ENCODE data around the gene TOMM6.
A peak's percentile ranks its signal among the peaks of the same experiment; 100 is the strongest.

TOMM6 gene

DNA sequence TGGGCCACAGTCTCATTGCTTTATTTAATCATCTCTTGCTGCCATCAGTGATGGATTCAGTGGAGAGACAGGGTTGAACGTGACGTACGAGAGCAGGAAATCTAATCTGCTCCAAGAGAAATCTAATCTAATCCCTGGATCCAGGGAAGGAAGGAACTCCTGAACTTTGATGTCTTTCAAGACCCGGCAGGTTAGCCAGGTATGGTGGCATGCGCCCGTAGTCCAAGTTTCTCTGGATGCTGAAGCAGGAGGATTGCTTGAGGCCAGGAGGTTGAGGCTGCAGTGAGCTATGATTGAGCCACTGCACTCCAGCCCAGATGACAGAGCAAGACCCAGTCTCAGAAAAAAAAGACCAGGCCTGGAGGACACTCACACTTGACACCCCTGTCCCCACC is 28.9 kb upstream of the TOMM6 start:
- Histone ChIP-seq H2BK120ac (ENCODE audit: low read depth, low read length) (no peak overlapping the region), H2BK12ac (ENCODE audit: low read length in 2 of 2) (no peak overlapping the region), H3K23ac (ENCODE audit: low read length in 2 of 2) (no peak overlapping the region), H3K9me3 (ENCODE audit: control insufficient read depth, low read length) (no peaks in the 10 kb centered on the region), H3K27me3 (ENCODE audit: control insufficient read depth in 1 of 2, insufficient read depth in 1 of 2, low read length in 2 of 2) (peaks cover 5 to 38% of the 10 kb centered on the region in 2 experiments), H3K27ac (ENCODE audit: low read length, poor library complexity, severe bottlenecking) (no peak overlapping the region), H3K79me1 (replicated peaks; ENCODE audit: low read length, poor library complexity, severe bottlenecking) (no peaks in the 10 kb centered on the region), H3K18ac (ENCODE audit: low read depth in 1 of 2, low read length in 2 of 2) (peak overlapping the region in 1 of 2 experiments; percentile 21), H2BK15ac (ENCODE audit: low read depth, poor library complexity, severe bottlenecking) (no peak overlapping the region), H4K8ac (ENCODE audit: low read length) (no peak overlapping the region), H2AK5ac (ENCODE audit: low read length, severe bottlenecking) (no peak overlapping the region), H3K4me3 (ENCODE audit: insufficient read depth in 1 of 2, low read depth in 1 of 2, low read length in 2 of 2) (no peak overlapping the region), H3K4ac (ENCODE audit: low read depth in 1 of 2, low read length in 2 of 2) (no peak overlapping the region), H3K14ac (ENCODE audit: low read length in 2 of 2) (no peak overlapping the region), H2BK5ac (ENCODE audit: low read depth, low read length, poor library complexity, severe bottlenecking) (no peak overlapping the region), H3K9ac (ENCODE audit: low read length) (no peak overlapping the region), H3K4me1 (ENCODE audit: control insufficient read depth, insufficient read depth, low read depth, low read length) (peaks cover 5% of the 10 kb centered on the region), H3K36me3 (ENCODE audit: control insufficient read depth in 1 of 2, insufficient read depth in 2 of 2, low read depth in 1 of 2, low read length in 2 of 2) (no peaks in the 10 kb centered on the region), H4K91ac (ENCODE audit: low read length) (no peak overlapping the region), H3K4me2 (ENCODE audit: low read length, poor library complexity, severe bottlenecking) (no peak overlapping the region), H2AFZ (ENCODE audit: low read depth, low read length) (no peak overlapping the region)
- 94% methylated on average over 6 of the region's 6 CpGs for WGBS
- DNase-seq, result no peak

DNA sequence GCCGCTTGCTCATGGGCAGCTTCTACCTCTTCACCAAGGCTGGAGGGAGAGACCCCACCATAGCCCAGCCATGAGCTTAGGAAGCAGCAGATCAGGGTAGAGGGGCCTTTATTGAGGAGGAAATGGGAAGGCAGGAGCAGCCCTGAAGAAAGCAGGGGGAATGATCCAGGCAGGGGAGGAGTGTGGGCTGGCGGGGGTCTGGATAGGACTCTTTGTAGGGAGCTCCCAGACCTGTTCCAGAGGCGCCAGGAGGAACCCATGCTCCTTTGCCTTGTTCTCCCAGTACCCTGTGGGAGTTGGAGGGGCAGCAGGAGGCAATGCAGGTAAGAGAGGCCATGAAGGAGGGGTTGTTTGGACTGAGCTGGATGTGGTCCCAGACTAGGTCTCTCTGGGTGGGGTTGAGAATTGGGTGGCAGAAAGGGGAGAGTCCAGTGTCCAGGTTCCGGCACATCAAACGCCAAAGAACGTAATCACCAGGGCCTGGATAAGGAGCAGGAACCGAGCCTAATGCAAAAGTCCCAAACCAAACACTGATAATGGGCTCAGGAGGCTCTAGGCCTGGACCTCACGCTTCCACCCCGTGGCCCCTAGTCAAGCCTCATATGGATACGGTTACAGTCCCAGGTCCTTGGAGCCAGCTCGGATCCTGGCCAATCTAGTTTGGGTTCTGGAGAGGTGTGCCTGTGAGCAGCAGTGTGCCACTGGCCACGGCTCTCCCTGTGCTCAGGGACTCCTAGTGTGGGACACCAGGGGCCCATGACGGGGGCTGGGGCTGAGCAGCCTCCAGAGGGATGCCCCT is 28.2 kb upstream of the TOMM6 start:
- no peak overlapping the region for H2BK5ac ChIP-seq (ENCODE audit: low read depth, low read length, poor library complexity, severe bottlenecking)
- H3K36me3 ChIP-seq (ENCODE audit: control insufficient read depth in 1 of 2, insufficient read depth in 2 of 2, low read depth in 1 of 2, low read length in 2 of 2), result no peaks in the 10 kb centered on the region
- peak overlapping the region in 1 of 2 experiments; percentile 21 for H3K18ac ChIP-seq (ENCODE audit: low read depth in 1 of 2, low read length in 2 of 2)
- 88% methylated on average over 12 of the region's 13 CpGs for WGBS
- no peaks in the 10 kb centered on the region for H3K79me1 ChIP-seq (replicated peaks; ENCODE audit: low read length, poor library complexity, severe bottlenecking)
- no peak overlapping the region for H3K4ac ChIP-seq (ENCODE audit: low read depth in 1 of 2, low read length in 2 of 2)
- H3K9me3 ChIP-seq (ENCODE audit: control insufficient read depth, low read length), result no peaks in the 10 kb centered on the region
- H4K8ac ChIP-seq (ENCODE audit: low read length), result no peak overlapping the region
- H3K4me3 ChIP-seq (ENCODE audit: insufficient read depth in 1 of 2, low read depth in 1 of 2, low read length in 2 of 2), result no peak overlapping the region
- no peak overlapping the region for H2AFZ ChIP-seq (ENCODE audit: low read depth, low read length)
- no peak overlapping the region for H3K14ac ChIP-seq (ENCODE audit: low read length in 2 of 2)
- no peak overlapping the region for H2AK5ac ChIP-seq (ENCODE audit: low read length, severe bottlenecking)
- no peak overlapping the region for H3K23ac ChIP-seq (ENCODE audit: low read length in 2 of 2)
- peaks cover 0 to 31% of the 10 kb centered on the region in 2 experiments for H3K27me3 ChIP-seq (ENCODE audit: control insufficient read depth in 1 of 2, insufficient read depth in 1 of 2, low read length in 2 of 2)
- peaks cover 5% of the 10 kb centered on the region for H3K4me1 ChIP-seq (ENCODE audit: control insufficient read depth, insufficient read depth, low read depth, low read length)
- H2BK120ac ChIP-seq (ENCODE audit: low read depth, low read length), result no peak overlapping the region
- no peak for DNase-seq
- H3K9ac ChIP-seq (ENCODE audit: low read length), result no peak overlapping the region
- H4K91ac ChIP-seq (ENCODE audit: low read length), result no peak overlapping the region
- H3K4me2 ChIP-seq (ENCODE audit: low read length, poor library complexity, severe bottlenecking), result no peak overlapping the region
- H3K27ac ChIP-seq (ENCODE audit: low read length, poor library complexity, severe bottlenecking), result no peak overlapping the region
- no peak overlapping the region for H2BK15ac ChIP-seq (ENCODE audit: low read depth, poor library complexity, severe bottlenecking)
- H2BK12ac ChIP-seq (ENCODE audit: low read length in 2 of 2), result no peak overlapping the region

DNA sequence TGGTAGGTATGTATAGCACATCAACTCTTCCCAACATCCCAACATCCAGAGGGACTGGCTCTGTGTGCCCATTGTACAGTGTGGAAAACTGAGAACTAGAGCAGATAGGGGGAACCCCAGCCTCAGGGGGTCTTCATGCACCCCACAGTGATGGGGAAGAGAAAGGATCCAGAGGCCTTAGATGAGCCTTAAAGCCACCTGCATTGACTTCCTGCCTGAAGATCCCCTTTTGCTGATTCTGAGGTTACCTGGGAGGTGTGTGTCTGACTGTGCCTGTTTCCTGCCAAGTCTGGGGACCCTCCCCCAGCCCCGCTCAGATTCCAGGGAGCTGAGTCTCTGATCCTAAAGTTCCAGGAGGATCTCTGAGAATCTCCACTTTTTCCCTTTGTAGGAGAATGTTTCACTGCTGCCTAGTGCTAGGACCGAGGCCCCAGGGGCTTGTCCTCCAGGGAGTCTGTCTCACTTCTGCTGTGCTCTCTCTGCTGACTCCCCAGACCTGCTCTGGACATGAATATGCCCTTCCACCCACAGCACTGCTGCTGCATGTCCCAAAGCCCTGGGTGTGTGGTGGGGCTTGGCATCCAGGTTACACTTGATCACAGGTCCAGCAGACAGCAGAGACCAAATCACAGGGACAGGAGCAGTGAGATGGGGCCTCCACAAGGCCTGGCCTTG is 27.5 kb upstream of the TOMM6 start:
- WGBS, result 72% methylated on average over 2 of the region's 2 CpGs
- Histone ChIP-seq H3K14ac (ENCODE audit: low read length in 2 of 2) (peak overlapping the region in 1 of 2 experiments; percentile 10), H2BK5ac (ENCODE audit: low read depth, low read length, poor library complexity, severe bottlenecking) (no peak overlapping the region), H2AFZ (ENCODE audit: low read depth, low read length) (no peak overlapping the region), H3K4me2 (ENCODE audit: low read length, poor library complexity, severe bottlenecking) (no peak overlapping the region), H3K9me3 (ENCODE audit: control insufficient read depth, low read length) (no peaks in the 10 kb centered on the region), H4K8ac (ENCODE audit: low read length) (no peak overlapping the region), H3K18ac (ENCODE audit: low read depth in 1 of 2, low read length in 2 of 2) (no peak overlapping the region), H3K23ac (ENCODE audit: low read length in 2 of 2) (no peak overlapping the region), H2BK12ac (ENCODE audit: low read length in 2 of 2) (no peak overlapping the region), H2BK15ac (ENCODE audit: low read depth, poor library complexity, severe bottlenecking) (no peak overlapping the region), H4K91ac (ENCODE audit: low read length) (no peak overlapping the region), H3K27me3 (ENCODE audit: control insufficient read depth in 1 of 2, insufficient read depth in 1 of 2, low read length in 2 of 2) (peaks cover 0 to 27% of the 10 kb centered on the region in 2 experiments), H3K4ac (ENCODE audit: low read depth in 1 of 2, low read length in 2 of 2) (no peak overlapping the region), H2BK120ac (ENCODE audit: low read depth, low read length) (no peak overlapping the region), H2AK5ac (ENCODE audit: low read length, severe bottlenecking) (no peak overlapping the region), H3K4me3 (ENCODE audit: insufficient read depth in 1 of 2, low read depth in 1 of 2, low read length in 2 of 2) (no peak overlapping the region), H3K9ac (ENCODE audit: low read length) (no peak overlapping the region), H3K4me1 (ENCODE audit: control insufficient read depth, insufficient read depth, low read depth, low read length) (peaks cover 5% of the 10 kb centered on the region), H3K36me3 (ENCODE audit: control insufficient read depth in 1 of 2, insufficient read depth in 2 of 2, low read depth in 1 of 2, low read length in 2 of 2) (no peaks in the 10 kb centered on the region), H3K79me1 (replicated peaks; ENCODE audit: low read length, poor library complexity, severe bottlenecking) (no peaks in the 10 kb centered on the region), H3K27ac (ENCODE audit: low read length, poor library complexity, severe bottlenecking) (no peak overlapping the region)
- no peak for DNase-seq

DNA sequence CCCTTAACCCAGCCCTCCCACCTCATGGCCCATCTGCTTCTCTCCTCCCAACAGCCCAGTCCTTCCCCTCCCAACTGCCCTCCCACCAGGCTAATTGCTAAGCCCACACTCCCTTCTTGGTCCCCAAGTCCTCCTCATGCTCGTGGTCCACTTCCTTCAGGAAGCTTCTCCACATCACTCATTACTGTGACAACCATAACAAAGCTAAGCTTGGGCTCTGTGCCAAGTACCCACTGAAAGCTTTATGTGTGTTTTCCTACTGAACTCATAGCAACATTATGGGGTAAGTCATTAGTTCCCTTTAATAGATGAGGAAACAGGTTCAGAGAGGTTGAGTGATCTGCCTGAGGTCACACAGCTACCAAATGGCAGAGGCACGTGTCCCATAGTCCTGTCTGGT is 24.0 kb upstream of the TOMM6 start:
- H3K27ac ChIP-seq (ENCODE audit: low read length, poor library complexity, severe bottlenecking), result no peak overlapping the region
- no peak overlapping the region for H2AK5ac ChIP-seq (ENCODE audit: low read length, severe bottlenecking)
- no peak overlapping the region for H3K4me2 ChIP-seq (ENCODE audit: low read length, poor library complexity, severe bottlenecking)
- peaks cover 11% of the 10 kb centered on the region for H3K4me1 ChIP-seq (ENCODE audit: control insufficient read depth, insufficient read depth, low read depth, low read length)
- no peak overlapping the region for H2BK120ac ChIP-seq (ENCODE audit: low read depth, low read length)
- H4K8ac ChIP-seq (ENCODE audit: low read length), result no peak overlapping the region
- H2AFZ ChIP-seq (ENCODE audit: low read depth, low read length), result no peak overlapping the region
- H2BK15ac ChIP-seq (ENCODE audit: low read depth, poor library complexity, severe bottlenecking), result no peak overlapping the region
- H3K27me3 ChIP-seq (ENCODE audit: control insufficient read depth in 1 of 2, insufficient read depth in 1 of 2, low read length in 2 of 2), result peaks cover 0 to 8% of the 10 kb centered on the region in 2 experiments
- H3K9me3 ChIP-seq (ENCODE audit: control insufficient read depth, low read length), result no peaks in the 10 kb centered on the region
- no peak overlapping the region for H3K18ac ChIP-seq (ENCODE audit: low read depth in 1 of 2, low read length in 2 of 2)
- no peak overlapping the region for H3K9ac ChIP-seq (ENCODE audit: low read length)
- no peak overlapping the region for H3K4ac ChIP-seq (ENCODE audit: low read depth in 1 of 2, low read length in 2 of 2)
- H3K23ac ChIP-seq (ENCODE audit: low read length in 2 of 2), result no peak overlapping the region
- H2BK5ac ChIP-seq (ENCODE audit: low read depth, low read length, poor library complexity, severe bottlenecking), result no peak overlapping the region
- H3K14ac ChIP-seq (ENCODE audit: low read length in 2 of 2), result no peak overlapping the region
- no peaks in the 10 kb centered on the region for H3K79me1 ChIP-seq (replicated peaks; ENCODE audit: low read length, poor library complexity, severe bottlenecking)
- no peak overlapping the region for H4K91ac ChIP-seq (ENCODE audit: low read length)
- DNase-seq, result no peak
- WGBS, result 38% methylated on average over 2 of the region's 2 CpGs
- H3K36me3 ChIP-seq (ENCODE audit: control insufficient read depth in 1 of 2, insufficient read depth in 2 of 2, low read depth in 1 of 2, low read length in 2 of 2), result no peaks in the 10 kb centered on the region
- no peak overlapping the region for H2BK12ac ChIP-seq (ENCODE audit: low read length in 2 of 2)
- H3K4me3 ChIP-seq (ENCODE audit: insufficient read depth in 1 of 2, low read depth in 1 of 2, low read length in 2 of 2), result no peak overlapping the region
